Epidermal melanocyte (primary cell): Measurements from ENCODE around the gene TRAF7.
A peak's percentile ranks its signal among the peaks of the same experiment; 100 is the strongest.

Experiments
- DNase-seq: peaks from one replicate; pipeline ENCODE4 v3.0.0; 2011; ENCODE audit warnings: low spot score; ENCODE audit not compliant: insufficient read length

The TRAF7 gene

GRCh38 chr16:2216330-2216729 lies 60.7 kb downstream of the TRAF7 start:
- DNase-seq, result no peak

- peak; percentile 100 for DNase-seq
Measured at GRCh38 chr16:2223221-2223941, 67.8 kb downstream of the TRAF7 start, which contains the start of gene E4F1. E4F1 (plus strand) TSS chr16:2223591; CDS start chr16:2223614, 23 bp downstream.

- peak; percentile 57 for DNase-seq
Measured at GRCh38 chr16:2223942-2224486, 68.4 kb downstream of the TRAF7 start.

DNA sequence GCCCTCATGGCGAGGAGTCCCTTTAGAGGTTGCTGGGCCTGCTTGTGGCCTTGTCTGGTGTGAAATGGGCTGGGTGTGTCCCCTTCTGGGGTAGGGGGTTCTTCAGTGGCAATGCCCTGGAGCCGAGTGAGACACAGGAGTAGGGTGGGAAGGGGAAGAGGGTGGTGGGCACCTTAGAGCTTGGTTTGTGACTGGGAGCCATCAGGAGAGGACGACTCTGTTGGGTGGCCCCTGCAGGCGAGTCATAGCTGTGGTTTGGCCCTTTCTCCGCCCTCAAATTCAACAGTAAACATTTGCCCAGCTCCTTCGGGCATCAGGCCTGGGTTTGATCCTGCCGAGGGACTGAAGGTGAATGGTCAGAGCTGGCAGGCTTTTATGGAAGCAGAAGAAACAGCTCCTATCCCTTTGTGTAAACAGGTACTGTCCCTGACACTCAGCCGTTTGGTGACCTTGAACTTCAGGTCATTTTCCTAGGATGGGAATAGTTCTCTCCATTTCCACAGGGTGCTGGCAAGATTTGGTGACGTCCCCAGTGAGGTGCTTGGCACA lies 70.7 kb downstream of the TRAF7 start:
- DNase-seq, result no peak

DNA sequence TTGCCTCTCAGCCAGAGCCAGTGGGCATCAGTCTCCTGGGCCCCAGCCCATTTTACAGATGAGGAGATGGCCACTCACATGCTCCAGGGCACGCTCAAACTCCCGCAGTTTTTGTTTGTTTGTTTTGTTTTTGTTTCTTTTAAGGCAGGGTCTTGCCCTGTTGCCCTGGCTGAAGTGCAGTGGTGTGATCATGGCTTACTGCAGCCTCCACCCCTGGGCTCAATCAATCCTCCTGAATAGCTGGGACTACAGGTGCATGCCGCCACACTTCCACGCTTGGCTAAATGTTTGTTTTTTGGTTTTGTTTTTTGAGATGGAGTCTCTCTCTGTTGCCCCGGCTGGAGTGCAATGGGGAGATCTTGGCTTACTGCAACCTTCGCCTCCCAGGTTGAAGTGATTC lies 71.3 kb downstream of the TRAF7 start:
- no peak for DNase-seq
